Fibroblast of the aortic adventitia (primary cell): Measurements from ENCODE around the gene PDLIM1. TPM values are rescaled to one million over a fixed set of nuclear protein-coding genes. Genes with fewer than 3 reads are reported as not detected.
"Not testable (repeated sequence)": the region's sequence is repeated elsewhere in the genome, so short reads cannot be mapped to it uniquely, and the experiment has no call there.

ENCODE experiments used
- DNase-seq: peaks from one replicate; pipeline ENCODE4 v3.0.0-alpha.2; 2010; ENCODE audit warnings: low read depth
- H3K4me3 ChIP-seq: 2 replicates; pipeline ENCODE4 v1.5.1; 2011; ENCODE audit warnings: low read depth, mild to moderate bottlenecking, control low read depth, low read length, moderate library complexity
- CTCF ChIP-seq: IDR thresholded peaks from 2 replicates; pipeline ENCODE4 v1.5.1; 2011; ENCODE audit warnings: mild to moderate bottlenecking, low read length, control low read depth, inconsistent platforms; ENCODE audit not compliant: insufficient read depth
- total RNA-seq: library from RNA; depleted of rRNA; stranded (reverse); fragments of >200 nt; gene quantifications from 2 replicates; pipeline ENCODE4 v1.2.3, GENCODE V29; 2012; ENCODE audit warnings: low replicate concordance

The PDLIM1 gene
- total RNA-seq, 1 donor: 13.5 TPM

GRCh38 chr10:95245425-95246055 is 45.3 kb downstream of the PDLIM1 start:
- TF ChIP-seq CTCF: no peak

GRCh38 chr10:95244152-95244551 is 46.7 kb downstream of the PDLIM1 start:
- no peak overlapping the region for H3K4me3 ChIP-seq
- no peak for DNase-seq
- no peak for TF ChIP-seq CTCF

More at GRCh38 chr10:95245425-95246055, 45.3 kb downstream of the PDLIM1 start:
- no peak for DNase-seq
- no peak overlapping the region for H3K4me3 ChIP-seq

GRCh38 chr10:95243318-95243617 is 47.5 kb downstream of the PDLIM1 start:
- H3K4me3 ChIP-seq: no peak overlapping the region
- DNase-seq: no peak
- TF ChIP-seq CTCF: no peak

GRCh38 chr10:95242581-95243317 is 48.1 kb downstream of the PDLIM1 start:
- H3K4me3 ChIP-seq: no peak overlapping the region
- peak; percentile 75 for DNase-seq
- peak; percentile 75 for TF ChIP-seq CTCF

GRCh38 chr10:95241533-95241932 is 49.3 kb downstream of the PDLIM1 start:
- DNase-seq: no peak
- TF ChIP-seq CTCF: no peak

GRCh38 chr10:95240811-95241210 is 50.0 kb downstream of the PDLIM1 start:
- no peak for TF ChIP-seq CTCF
- H3K4me3 ChIP-seq: no peak overlapping the region
- no peak for DNase-seq

More at GRCh38 chr10:95241533-95241932, 49.3 kb downstream of the PDLIM1 start:
- no peak overlapping the region for H3K4me3 ChIP-seq

- not testable (repeated sequence) for DNase-seq, H3K4me3 ChIP-seq
Observed at GRCh38 chr10:95240096-95240495, 50.7 kb downstream of the PDLIM1 start.
